ENCODE measurements around the gene FRMD1. TPM values are rescaled to one million over a fixed set of nuclear protein-coding genes. Genes with fewer than 3 reads are reported as not detected.

Gene FRMD1
- polyA plus RNA-seq, 4 donors, result 13.5 to 20.5 (median 20.3) TPM

DNA sequence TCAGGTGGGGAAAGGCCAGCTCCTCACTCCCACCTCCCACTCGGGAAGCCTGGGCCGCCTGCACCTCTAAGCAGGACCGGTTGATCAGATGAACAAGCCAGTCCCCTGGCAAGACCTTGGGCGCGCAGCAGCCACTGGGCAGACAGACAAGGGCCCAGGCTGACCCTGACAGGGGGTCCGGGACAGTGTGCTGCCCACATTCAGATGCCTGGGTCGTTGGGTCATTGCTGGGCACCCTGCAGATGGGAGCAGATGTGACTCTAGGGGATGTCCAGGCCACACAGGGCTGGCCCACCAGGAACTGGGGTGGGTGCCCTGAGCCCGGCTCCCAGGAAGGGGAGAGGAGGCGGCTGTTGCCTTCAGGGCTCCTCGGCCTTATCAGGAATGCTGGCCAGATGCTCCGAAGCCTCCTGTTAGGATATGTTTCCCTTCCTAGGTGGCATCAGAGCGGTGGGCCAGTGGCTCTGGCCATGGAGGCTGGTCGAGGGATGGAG, 17.3 kb upstream of the FRMD1 start:
- no peak for DNase-seq (ENCODE audit: low read depth in 4 of 4, low spot score in 3 of 4)

GRCh38 chr6:168095716-168096250, 16.8 kb upstream of the FRMD1 start:
- DNase-seq (ENCODE audit: low read depth in 4 of 4, low spot score in 3 of 4), result no peak

- no peak for DNase-seq (ENCODE audit: low read depth in 4 of 4, low spot score in 3 of 4)
Measured at GRCh38 chr6:168095171-168095691, 16.2 kb upstream of the FRMD1 start.

GRCh38 chr6:168093634-168094033, 14.6 kb upstream of the FRMD1 start:
- no peak for DNase-seq (ENCODE audit: low read depth in 4 of 4, low spot score in 3 of 4)

DNA sequence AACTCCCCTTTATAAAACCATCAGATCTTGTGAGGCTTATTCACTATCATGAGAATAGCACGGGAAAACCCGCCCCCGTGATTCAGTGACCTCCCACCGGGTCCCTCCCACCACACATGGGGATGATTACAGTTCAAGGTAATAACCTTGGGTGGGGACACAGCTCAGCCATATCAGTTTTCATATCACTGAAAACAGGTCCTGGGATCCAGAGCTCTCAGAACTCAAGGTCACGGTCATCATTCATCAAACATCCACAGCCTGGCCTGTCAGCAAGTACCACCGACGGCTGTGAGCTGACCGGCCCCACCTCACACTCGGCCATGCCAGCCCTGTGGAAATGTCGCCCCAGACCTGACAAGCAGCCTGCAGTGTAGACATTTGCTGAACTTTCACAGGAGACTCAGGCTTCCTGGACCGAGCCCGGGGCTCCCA, 14.1 kb upstream of the FRMD1 start:
- no peak for DNase-seq (ENCODE audit: low read depth in 4 of 4, low spot score in 3 of 4)

GRCh38 chr6:168092541-168092940, 13.5 kb upstream of the FRMD1 start:
- DNase-seq (ENCODE audit: low read depth in 4 of 4, low spot score in 3 of 4), result no peak

DNA sequence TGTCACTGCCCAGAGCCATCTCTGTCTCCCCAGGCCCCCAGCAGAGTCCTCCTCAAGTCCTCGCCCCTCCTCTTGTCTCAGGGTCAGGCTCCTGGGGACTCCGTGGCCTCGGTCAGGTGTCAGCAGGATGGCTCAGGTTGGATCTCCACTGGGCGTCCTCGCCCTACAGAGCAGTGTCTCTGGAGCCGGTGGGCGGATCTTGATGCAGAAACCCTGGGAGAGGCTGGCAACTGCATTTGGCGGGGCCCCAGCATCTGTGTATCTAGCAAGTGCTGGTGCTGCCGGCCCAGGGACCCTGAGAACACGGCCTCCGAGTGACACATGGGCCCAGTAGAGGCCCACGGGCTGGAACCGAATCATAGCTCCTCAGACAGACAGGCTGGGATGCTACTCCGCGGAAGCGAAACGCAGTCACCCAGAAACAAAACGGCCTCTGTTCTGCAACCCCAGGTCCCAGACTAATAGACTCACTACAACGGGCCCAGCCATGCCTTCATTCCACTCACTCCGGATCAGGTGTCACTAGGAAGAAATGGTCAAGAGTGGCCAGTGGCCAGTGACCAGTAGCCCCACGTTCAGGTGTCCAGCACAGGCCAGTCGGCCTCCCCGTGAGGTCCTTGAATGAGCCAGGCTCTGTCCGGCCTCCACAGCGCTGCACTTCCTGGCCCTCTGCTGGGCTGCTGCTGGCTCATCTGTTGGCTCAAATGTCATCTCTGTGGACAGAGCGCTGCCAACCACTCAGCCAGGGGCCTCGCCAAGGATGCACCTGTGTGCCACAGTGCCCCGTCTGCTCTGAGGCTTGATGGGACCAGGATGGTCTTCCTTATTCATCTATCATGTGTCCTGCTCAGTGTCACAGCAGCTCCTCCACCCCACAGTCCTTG, 12.6 kb upstream of the FRMD1 start:
- no peak for DNase-seq (ENCODE audit: low read depth in 4 of 4, low spot score in 3 of 4)

DNA sequence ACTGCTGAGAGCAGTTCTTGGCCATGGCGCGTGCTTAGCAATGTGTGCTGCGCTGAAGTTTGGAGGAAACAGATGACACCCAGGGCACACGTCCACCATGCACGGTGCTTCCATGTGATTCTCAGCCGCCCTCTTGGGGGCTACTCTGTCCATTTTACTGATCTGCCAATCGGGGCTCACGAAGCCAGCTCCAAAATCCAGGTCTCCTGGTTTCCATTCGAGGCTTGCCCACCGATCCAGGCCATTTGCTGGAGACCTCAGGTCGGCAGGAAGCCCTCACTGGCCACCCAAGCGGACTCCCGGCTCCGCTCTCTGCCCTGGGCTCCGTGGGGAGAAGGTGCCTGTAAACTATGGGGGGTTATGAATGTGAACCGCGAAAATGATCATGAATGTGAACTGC, 11.7 kb upstream of the FRMD1 start:
- no peak for DNase-seq (ENCODE audit: low read depth in 4 of 4, low spot score in 3 of 4)

- DNase-seq (ENCODE audit: low read depth in 4 of 4, low spot score in 3 of 4), result no peak
Measured at GRCh38 chr6:168090064-168090690, 11.2 kb upstream of the FRMD1 start.

DNA sequence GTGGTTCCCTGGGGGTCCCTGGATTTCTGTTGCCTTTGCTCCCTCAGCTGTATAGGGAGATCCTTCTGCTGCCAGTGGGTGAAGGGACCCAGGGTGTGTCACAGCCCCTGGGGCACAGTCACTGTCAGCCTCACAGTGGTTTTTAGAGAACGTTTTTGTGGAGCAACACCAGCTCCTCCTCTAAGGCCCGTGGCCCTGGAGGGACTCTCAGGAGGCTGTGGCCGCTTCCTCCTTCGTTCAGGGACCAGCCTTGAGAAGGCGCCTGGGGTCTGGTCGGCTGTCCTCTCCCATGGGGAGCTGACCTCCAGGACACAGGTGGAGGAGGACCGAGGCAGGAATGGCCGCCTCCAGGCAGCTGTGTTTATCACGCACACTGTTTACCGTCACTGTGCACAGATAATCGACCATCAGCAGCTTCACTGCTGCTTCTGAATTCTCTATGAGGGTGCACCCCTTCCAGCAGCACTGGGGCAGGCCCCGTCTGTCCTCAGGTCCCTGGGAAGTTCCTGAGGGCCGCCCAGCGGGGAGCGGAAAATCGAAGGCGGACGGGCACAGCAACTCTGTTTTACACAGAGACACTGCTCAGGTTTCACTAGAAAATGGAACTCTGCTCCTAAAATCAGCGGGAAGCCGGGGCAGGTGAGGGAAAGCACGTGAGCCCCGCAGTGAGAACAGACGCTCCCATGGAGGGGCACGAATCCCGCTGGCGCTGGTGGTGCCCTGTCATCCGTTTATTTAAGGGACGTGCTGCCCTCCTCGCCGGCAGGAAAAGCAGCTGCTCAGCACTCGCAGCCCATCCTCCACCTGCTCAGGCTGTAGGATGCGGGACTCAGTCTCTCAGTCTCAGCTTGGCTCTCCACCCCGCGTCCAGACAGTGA, 10.4 kb upstream of the FRMD1 start:
- DNase-seq (ENCODE audit: low read depth in 4 of 4, low spot score in 3 of 4), result no peak

DNA sequence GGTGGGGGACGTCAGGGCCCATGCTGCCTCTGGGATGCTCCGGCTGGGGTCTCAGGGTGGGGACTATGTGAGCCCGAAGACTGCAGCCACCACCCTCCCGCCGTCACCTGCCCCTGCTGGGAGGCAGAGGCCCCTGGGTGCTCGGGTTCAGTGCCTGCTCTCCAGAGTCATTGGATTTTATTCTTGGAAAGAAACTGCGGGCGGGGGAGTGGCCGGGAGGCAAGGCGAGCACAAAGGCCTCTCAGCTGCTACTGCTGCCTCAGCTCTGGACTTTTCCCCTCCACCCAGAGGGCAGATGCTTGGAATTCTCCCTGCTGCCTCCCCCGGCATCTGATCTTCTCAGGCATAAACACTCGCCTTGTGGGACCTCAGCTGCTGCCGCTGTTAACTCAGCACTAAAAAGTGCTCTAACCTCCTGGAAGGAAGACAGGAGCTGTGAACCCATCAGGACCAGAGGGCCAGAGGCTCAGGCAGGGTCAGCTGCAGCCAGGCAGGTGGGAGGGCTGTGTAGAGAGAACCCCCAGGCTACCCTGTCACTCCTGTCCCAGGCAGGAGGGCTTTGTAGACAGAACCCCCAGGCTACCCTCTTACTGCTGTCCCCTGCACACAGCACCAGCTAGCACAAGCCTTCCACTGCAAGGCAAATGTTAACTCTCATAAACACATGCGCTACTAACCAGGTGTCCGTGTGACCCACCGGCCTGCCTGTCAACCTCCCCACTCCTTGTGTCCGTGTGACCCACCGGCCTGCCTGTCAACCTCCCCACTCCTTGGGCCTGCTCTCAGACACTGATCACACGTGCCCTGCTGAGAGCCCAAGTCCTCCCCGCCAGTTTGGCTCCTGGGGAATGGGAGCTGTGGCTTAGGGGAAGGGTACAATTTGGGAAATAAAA, 9.4 kb upstream of the FRMD1 start:
- DNase-seq (ENCODE audit: low read depth in 4 of 4, low spot score in 3 of 4), result peak; percentile 71 to 92 (median 88)

GRCh38 chr6:168087436-168088160, 8.6 kb upstream of the FRMD1 start:
- DNase-seq (ENCODE audit: low read depth in 4 of 4, low spot score in 3 of 4), result no peak

- DNase-seq (ENCODE audit: low read depth in 4 of 4, low spot score in 3 of 4), result no peak
Measured at GRCh38 chr6:168086616-168087015, 7.6 kb upstream of the FRMD1 start.

DNA sequence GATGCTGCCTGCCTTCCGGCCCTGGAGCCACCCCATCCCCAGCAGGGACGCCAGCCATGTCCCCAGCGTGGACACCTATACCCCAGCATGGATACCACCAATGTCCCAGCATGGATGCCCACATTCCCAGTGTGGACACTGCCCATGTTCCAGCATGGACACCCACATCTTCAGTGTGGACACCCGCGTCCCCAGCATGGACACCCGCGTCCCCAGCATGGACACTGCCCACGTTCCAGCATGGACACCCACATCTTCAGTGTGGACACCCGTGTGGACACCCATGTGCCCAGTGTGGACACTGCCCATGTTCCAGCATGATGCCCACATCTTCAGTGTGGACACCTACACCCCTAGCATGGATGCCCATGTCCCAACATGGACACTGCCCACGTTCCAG, 7.1 kb upstream of the FRMD1 start:
- DNase-seq (ENCODE audit: low read depth in 4 of 4, low spot score in 3 of 4), result no peak

DNA sequence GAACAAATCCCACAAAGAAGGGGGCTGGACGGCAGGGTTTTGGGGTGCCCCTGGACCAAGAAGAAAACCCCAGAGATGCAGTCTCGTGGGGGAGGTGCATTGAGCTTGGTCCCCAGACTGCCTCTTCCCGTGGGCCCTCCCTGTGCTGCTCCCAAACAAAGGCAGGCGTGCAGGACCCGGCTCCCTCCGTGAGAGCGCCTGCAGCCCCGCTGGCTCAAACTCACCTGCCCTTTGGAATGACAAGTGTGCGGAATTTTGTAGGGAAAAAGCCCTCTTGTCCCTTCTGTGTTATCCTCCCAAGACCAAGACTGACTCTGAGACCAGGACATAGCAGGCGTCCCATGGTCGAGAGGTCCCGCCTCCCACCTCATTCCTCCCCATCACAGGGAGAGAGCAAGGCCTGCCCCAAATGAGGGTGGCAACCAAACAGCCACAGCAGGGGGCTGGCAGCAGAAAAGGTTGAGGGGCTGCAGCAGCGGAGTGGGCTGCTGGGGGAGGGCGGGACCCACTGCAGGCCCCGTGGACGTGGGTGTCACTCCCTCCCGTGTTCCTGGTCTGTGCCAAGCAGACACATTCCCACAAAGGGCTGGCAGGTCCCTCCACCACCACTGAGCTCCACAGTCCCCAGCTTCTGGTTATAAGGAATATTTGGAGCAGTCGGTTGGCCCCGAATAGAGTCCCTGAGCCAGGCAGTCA, 5.6 kb upstream of the FRMD1 start:
- DNase-seq (ENCODE audit: low read depth in 4 of 4, low spot score in 3 of 4), result no peak

DNA sequence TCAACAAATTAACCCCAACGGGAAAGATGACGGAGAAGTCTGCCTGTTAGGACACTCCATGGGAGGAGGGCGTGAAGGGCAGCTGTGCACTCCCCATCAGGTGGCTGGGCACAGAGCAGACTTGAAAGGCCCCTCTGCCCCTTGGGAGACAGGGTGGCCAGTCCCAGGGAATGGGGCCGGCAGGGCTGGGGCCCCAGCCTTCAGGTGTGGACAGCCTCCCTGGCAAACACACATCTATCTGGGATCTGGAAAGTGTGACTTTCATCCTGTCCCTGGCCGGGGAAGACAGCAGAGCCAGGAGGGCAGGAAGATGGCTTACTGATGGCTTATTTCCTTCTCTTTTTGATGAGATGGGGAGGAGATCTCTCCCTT, 4.5 kb upstream of the FRMD1 start:
- no peak for DNase-seq (ENCODE audit: low read depth in 4 of 4, low spot score in 3 of 4)

DNA sequence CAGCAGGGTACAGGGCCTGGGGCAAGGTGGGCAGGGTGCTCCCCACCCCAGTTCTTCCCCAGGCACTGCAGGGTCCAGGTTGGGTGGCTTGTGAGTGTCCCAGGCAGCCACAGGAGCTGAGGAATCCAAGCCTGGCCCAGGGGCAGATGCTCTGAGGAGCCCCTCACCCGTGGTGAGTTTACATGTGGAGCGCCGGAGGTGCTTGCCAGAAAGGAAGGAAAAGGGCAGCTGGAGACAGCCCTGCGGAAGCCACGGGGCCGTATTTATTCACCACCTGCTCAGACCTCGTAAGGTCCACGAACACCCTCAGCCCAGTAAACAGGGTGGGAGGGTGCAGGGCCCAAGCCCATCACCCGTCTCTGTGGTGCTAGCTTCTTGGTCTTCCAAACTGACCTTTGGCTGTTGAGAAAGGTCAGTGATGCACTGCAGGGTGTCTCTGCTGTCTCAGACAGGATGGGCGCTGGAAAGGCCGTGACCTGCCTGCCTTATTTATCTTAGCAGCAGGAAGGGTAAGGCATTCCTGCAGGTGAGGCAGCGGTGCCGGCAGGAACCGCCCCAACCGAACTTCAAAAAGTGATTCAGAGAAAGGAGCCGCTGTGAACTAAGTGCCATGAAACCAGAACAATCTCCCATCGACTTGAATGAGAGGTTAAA, 4.0 kb upstream of the FRMD1 start:
- DNase-seq (ENCODE audit: low read depth in 4 of 4, low spot score in 3 of 4), result no peak
